ENCODE results near the gene CFAP74.

Gene CFAP74

DNA sequence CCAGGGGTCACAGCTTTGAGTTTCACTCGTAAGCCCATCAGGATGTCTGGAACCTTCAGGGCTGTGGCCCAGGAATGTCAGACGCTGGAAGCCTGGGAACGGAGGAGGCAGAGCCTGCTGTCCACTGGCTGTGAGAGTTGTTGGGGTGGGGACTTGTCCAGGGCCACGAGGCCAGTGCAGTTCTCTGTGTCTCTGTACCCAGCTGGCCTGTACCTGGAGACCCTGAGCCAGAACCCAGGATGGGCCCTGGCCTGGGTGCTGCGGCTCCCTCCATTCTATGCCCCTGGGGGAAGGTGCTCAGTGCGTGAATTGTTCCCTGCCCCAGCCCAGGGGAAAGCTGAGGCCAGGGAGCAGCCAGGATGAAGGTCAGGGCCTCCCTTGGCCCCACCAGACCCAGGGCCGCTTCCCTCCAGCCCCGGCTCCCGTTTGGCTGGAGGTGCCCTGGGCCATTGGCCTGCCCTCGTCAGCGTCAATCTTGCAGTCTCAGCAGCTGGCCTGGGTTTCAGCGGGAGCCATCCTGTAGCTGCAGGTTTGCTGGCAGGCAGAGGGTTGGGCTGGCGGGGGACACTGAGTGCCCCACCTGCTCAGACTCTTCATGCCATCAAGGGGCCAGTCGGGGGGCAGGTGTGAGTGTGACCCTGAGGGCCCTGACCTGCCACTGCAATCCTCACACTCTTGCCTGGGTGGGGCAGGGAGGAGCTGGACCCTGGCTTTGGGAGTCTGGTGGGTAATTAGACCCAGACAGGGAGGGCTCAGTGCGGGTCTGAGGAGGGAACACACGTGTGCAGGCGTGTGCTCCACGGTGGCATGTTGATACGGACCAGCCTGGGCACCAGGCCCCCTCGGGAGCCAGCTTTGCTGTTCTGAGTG lies 89.2 kb downstream of the CFAP74 start:
- no peak for DNase-seq

DNA sequence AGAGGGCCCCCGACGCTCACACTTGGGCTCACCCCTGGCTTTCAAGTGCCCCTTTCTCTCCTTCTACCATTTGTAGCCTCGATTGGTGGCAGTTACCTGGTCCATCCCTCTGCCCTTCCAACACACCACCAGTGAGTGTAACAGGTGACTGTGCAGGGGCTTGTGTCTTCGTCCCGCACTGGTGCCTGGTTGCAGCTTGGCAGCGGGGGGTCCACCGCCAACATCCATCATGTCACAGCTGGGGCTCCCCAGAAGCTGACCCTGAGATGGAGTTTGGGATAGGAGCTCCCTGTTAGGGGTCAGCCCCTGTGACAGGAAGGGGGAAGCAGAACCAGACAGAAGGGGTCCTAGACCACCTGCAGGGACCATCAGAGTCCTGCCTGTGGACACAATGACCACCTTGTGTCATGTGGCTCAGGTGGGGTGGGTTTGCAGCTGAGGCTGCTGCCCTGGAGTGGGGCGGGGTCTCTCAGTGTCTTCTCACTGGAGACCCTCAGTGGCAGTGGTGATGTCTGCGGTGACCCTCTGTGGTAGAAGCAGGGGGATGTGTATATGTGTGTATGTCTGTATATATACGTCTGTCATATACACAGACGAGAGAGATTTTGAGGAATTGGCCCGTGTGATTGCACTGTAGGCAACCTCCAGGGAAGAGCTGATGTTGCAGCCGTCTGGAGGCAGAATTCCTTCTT lies 92.1 kb downstream of the CFAP74 start:
- DNase-seq: no peak

DNA sequence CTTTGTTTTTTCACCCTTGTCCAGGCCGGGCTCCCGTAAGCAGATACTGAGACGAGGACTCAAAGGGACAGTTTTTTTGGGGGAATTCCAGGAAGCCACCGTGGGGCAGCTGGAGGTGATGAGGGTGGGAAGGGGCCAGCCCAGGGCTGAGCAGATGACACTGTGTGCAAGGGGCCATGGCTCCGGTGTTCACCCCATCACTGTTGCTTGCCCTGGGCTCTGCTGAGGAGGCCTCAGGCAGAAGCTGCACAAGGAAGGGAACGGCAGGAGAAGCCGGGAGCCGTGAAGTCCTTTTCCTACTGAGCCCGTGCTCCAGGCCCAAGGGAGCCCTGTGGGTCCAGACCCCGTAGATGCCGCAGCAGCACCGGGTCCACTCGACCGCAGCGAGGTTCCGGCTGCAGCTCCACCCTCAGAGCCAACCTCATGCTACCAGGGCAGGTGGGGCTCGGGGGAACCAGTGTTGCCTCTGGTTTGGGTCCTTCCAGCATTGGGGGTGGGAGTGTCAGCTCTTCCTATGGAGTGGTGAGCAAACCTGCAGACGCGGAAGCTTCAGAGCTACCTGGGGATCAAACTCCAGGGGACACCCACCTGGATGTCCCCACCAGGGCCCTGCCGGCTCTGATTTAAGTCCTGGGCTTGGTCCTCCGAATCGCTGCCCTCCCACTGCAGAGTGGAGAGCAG lies 92.8 kb downstream of the CFAP74 start:
- DNase-seq: no peak

DNA sequence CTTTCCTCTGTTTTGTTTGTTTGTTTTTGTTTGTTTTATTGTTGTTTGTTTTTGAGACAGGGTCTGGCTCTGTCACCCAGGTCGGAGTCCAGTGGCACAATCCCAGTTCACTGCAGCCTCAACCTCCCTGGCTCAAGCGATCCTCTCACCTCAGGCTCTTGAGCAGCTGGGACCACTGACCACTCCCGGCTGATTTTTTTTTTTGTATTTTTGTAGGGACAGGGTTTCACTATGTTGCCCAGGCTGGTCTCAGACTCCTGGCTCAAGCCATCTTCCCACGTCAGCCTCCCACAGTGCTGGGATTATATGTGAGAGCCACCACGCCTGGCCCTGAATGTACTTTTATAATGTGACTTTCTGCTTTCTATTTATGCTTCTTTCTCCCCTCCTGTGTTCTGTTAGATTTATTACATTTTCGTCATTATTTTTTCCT lies 93.5 kb downstream of the CFAP74 start:
- DNase-seq: no peak

DNA sequence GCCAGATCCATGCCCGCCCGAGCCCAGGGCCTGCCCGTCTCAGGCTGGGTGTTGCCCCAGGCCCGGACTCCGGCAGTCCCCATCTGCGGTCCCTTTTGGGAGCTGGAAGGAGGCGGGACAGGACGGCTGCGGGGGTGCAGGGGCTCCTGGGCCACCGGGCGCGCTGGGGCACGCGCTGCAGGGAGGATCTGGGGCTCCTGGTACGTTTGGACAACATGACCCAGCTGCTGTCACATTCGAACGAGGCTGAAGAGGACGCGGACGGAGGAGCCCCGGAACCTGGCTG lies 95.1 kb downstream of the CFAP74 start:
- DNase-seq: no peak

DNA sequence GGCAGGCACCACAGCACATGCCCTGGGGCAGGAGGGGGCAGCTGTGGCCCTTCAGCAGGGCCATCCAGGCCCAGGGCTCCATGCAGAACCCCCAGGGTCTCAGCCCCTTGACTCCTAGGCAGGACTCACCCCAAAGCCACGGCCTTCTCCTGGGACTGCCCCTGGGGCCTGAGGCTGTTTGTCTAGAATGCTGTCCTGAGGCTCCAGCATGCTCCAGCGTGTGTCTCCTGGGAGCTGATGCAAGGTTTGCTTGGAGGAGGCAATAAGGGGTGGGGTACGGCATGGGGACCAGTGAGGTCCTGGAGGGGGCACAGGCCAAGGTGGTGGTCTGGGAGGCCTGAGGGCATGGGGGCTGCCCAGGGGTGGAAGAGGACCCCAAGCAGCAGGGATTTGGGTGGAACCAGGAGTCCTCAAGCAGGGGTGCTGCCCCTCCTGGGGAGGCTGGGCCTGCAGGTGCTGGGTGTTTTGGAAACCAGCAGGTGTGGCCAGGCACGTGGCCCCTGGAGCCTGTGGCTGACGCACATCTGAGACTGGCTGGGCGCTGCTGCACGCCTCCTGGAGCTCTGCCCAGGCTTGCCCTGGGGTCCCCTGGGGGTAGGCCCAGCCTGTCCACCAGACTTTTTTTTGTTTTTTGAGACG lies 96.4 kb downstream of the CFAP74 start:
- no peak for DNase-seq

DNA sequence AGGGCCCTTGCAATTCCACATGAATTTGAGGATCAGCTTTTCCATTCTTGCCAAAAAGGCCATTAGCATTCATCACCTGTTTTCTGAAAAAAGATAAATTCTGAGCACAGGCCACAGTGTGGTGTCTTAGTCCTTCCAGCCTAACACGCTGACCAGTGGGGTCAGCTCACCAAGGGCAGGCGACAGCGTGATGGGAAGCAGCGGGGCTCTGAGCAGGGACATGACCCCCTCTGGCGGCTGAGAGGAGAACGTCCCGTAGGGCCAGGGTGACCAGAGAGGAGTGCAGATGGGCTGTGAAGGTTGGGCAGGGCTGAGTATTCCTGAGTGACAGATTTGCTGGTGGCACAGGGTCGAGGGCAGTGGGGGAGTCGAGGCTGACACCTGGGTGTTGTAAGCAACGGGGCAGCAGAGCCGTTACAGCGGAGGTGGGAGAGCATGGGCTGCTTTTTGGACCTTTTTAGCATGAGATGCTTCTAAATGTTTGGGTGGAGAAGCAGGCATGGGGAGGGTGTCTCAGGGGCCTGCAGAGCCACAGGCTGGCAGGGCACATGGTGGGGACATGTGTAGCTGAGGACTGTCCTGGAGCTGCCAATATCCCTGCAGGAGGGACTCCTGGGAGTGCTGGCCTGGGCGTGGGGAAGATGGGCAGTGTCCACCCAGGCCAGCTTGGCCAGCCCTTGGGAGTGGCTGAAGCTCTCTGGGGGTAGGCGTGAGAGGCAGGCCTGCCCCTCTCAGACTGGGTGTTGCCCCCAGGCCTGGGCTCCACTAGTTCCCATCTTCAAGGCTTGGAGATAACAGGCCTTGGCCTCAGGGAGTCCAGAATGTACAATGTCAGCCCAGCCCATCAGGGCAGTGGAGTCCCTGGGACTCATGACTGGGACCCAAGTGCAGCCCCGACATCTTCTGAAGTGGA lies 97.1 kb downstream of the CFAP74 start:
- DNase-seq: no peak

DNA sequence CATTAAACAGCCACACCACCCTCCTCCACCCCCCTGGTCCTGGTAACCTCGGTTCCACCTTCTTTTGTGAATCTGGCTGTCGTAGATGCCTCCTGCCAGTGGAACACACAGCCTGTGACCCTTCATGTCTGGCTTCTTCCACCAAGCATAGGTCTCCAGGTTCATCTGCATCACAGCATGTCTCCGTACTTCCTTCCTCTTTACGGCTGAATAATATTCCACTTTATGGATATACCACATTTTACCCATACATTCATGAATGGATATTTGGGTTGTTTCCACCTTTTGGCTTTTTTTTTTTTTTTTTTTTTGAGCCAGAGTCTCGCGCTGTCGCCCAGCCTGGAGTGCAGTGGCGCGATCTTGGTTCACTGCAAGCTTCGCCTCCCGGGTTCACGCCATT lies 100.4 kb downstream of the CFAP74 start:
- no peak for DNase-seq

DNA sequence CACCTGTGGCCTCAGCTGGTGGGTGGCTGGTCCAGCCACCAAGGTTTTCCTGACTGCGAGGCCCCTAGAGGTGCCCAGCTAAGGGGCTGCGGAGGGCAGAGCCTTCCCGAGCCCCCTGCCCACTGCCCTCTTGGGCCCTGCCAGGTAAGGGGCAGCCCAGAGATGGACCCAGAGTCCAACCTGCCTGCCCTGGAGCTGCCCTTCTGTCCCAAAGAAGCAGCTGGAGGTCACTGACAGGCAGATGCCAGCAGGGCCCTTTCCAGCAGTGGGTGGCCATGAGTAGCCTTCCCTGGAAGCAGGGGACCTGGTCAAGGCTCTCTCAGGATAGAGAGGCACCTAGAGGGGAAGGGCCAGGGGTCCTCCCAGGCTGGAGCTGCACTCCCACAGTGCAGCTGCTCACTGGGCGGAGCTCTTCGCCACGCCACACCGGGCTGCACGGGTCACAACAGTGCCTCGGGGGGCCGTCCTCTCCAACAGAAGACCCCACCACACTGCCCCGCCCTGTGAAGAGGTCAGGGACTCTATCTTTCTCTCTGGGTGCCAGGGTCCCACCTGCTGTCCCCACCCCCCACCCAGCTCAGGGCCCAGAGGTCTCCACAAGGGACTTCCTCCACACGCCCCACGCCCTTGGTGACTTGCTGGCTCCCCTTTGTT lies 101.8 kb downstream of the CFAP74 start:
- no peak for DNase-seq

DNA sequence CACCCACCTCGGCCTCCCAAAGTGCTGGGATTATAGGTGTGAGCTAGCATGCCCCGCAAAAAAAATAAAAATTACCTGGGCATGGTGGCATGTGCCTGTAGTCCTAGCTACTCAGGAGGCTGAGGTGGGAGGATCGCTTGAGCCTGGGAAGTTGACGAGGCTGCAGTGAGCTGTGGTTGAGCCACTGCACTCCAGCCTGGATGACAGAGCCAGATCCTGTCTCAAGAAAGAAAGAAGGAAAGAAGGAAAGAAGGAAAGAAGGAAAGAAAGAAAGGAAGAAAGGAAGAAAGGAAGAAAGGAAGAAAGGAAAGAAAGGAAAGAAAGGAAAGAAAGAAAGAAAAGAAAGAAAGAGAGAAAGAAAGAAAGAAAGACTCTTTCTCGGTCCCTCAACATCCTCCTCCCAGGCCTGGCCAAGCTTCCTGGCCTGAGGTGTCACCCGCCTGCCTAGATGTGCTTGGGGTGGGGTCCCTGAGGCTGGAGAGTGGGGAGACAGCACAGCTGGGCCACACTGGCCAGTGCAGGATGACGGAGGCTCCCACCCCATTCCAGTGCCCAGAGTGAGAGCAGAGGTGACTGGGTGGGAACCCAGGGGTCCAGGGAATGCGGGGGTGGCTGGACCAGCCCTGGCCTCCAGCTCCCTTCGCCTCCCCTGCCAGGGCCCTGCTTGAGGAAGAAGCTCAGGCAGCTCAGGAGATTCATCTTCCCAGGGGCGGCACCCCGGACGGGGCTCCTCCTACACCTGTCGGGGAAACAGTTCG lies 102.5 kb downstream of the CFAP74 start:
- no peak for DNase-seq

DNA sequence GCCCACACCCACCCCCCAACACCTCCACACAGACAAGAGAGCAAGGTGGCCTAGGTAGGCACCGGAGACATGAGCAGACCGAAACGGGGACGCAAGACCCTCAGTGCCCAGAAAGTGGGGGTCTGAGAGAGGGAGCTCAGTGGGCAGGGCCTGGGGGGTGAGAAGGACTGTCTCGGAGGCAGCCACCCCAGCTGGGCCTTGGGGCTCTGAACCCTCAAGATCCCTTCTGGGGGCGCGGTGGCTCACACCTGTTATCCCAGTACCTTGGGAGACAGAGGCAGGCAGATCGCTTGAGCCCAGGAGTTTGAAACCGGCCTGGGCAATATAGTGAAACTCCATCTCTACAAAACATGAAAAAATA lies 103.6 kb downstream of the CFAP74 start:
- no peak for DNase-seq

DNA sequence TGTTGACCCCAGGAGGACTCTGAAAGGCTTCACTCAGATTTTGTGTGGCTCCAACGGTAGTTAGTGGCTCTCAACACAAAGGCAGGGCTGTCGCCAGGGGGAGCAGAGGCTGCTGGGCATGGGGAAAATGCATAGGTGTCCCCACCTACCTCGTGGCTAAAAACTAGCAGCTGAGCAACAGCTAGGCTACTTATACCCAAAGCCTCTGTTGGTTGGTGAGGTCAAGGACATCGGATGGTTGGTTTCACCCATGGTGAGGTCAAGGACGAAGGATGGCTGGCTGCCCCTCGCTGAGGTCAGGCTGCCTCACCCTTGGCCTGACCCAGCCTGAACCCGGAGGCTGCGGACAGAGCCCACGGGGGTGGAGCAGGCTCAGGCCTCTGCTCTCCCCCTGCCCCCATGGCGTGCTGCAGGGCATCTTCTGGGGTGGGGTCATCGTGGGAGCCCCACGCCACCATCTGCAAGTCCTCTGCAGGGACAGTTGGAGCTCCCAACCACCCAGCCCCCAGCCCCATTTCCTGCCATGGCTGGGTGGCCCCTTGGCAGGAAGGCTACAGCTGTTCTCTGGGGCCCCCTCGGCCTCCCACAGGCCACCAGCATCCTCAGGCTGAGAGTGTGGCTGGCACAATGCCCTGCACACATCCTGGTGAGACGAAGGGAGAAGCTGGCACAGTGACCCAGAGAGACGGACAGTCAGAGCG lies 104.2 kb downstream of the CFAP74 start:
- no peak for DNase-seq

DNA sequence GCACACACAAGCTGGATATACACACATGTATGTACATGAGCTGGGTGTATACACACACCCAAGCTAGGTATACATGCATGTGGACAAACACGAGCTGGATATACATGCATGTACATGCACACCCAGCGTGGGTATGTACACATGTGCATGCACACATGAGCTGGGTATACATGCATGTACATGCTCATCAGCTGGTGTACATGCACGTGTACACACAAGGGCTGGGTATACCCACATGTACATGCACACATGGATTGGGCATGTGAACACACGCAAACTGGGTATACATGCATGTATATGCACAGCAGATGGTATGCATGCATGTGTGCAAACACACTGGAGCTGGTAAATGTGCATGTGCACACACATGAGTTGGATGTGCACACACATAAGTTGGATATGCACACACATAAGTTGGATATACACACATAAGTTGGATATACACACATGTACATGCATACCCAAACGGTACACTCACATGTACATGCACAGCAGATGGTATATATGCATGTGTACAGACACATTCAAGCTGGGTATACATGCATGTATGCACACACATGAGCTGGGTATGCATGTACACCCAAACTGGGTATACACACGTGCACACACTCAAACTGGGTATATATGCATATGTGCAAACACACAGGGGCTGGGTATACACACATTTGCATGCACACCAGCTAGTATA lies 105.2 kb downstream of the CFAP74 start:
- DNase-seq: no peak

DNA sequence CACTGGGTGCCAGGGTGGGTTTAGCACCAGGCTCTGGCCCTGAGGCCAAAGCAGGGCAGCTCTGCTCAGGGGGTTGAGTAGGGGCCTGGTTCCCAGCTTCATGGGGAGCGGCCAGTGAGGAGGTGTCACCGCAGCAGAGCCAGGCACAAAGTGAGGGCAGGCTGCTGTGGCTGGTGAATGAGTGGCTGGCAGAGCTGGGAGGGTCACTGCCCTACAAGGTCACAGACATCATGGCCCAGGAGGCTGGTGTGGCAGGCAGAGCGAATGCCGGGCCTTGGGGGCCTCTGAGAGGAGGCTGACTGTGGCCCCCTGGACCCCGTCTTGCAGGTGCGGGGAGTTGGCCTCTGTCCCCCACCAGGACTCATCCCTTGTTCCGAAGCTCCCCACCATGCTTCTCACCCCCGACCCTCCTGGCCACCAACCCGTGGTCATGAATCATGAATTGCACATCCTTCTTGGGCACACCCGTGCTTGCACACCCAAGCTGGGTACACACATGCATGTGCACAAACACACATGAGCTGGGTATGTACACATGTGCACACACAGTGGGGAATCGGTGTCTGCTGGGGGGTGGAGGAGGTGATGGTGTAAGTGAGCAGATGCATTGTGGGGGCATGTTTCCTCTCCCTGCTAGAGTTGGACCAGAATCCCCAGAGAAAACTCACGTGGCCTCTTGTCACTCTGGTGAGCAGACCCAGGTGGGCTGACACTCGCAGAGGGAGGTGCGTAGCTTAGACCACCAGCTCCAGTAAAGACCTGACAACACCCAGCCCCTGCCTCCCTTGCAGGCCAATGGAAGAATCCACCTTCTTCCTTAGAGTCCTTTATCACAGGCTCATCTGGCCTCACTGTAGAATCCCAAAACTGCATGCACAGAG lies 107.9 kb downstream of the CFAP74 start:
- no peak for DNase-seq

DNA sequence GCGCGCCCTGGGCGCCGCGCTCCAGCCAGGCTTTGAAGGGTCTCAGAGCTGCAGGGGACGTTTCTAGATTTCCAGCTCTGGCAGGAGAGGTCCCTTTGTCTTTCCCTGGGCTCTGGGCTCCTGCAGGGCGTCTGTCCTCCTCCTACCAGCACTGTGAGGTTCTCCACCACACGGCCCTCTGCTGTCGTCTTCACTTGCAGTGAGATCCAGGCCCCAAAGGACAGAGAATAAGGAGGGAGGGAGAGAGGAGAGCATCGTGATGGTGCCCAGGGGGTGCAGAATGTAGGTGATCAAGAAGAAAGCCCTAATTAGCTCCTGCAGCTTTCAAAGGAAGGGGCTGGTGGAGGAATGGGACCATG lies 108.5 kb downstream of the CFAP74 start:
- DNase-seq: no peak

DNA sequence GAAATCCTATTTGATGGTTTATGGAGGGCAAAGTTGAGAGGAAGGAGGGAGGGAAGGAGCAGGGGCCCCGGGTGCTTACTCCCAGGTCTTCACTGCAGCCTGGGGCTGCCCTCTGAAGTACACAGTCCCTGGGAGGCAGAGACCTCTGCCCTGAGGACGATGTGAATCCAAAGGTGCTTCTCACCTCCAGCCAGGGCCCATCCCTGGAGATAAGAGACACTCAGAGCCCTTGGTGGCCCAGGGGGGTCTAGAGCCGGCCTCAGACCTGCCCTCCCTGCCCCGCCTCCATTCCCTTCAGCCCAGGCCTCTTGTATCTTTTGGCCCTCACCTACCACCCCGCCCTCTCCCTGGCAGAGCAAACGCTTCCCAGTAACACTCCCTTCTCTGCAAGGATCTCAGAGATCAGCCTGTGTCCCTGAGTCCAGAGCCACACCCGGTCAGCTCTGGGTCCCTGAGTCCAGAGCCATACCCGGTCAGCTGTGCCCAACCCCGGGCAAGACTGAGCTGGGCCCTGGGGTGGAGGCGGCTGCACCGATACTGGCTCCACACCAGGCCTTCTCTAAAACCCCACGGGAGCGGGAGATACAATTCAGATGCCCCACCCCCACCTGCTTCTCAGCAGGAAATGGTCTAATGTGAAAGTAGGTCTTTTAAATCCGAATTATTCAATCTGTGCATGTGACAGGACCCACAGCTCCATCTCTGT lies 109.1 kb downstream of the CFAP74 start:
- DNase-seq: no peak

DNA sequence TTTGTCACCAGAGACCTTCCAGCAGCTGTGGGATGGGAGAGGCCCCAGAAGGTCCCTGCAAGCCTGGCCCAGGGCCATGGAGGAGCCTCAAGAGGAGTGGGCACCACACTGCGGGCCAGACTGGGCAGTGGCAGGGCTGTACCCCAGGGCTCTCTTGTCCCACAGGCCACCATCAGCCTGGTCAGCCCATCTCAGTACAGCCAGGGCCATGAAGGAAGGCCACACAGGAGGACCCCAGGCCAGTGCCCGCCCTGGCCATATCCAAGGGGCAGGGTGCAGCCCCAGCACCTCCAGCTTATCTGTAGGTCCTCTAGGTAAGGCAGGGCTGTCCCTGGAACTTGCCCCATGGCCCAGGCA lies 109.6 kb downstream of the CFAP74 start:
- DNase-seq: no peak

DNA sequence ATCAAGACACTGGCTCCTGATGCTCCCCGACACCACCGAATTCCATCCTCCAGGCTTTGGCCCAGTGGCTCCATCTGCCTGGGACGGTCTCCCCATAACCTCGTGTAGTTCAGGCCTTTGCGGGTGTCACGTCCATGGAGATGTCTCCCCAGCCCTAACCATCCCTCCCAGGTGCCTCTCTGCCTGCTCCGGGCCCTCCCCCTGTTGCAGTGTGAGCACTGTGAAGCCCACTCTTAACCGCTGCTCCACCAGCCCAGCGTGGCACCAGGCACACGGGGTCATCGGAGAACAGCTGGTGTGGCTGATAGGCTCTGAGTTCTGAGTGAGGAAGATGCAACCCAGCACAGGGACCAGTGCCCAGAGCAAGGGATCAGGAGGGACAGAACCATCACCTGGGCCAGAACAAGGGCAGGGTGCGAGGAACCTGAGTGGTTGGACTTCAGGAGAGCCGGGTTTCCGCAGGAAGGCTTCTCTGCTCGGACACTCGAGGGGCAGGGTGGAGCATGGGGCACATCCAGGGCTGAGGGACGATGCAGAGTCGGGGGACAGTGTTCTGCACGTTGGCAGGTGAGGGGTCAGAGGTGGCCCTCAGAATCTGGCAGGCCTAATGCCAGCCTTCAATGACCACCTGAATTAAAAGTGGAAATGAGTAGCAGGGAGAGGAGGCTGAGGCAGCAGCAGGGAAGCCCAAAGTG lies 110.1 kb downstream of the CFAP74 start:
- no peak for DNase-seq

Measured in DMS79 (cell line).